ENCODE results near the gene CCDC174.

The CCDC174 gene

DNA sequence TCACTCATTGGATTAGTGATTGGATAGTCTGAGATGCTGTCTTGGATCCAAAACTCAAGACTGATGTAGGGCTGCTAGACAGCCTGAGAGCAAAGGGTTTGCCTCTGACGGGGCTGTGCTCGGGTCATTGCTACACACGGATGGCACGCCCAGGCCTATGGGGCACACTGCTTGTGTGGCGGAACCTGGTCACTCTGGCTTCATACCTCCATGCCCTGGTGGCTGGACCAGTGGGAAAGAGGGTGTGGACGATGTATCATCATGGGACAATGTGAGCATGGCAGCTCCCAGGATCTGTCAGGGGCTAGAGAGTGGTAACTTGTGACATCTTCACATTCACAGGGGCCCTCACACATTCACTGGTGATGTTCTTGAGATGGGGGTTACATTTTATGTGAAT lies 18.1 kb upstream of the CCDC174 start:
- TF ChIP-seq, protein P1, sequence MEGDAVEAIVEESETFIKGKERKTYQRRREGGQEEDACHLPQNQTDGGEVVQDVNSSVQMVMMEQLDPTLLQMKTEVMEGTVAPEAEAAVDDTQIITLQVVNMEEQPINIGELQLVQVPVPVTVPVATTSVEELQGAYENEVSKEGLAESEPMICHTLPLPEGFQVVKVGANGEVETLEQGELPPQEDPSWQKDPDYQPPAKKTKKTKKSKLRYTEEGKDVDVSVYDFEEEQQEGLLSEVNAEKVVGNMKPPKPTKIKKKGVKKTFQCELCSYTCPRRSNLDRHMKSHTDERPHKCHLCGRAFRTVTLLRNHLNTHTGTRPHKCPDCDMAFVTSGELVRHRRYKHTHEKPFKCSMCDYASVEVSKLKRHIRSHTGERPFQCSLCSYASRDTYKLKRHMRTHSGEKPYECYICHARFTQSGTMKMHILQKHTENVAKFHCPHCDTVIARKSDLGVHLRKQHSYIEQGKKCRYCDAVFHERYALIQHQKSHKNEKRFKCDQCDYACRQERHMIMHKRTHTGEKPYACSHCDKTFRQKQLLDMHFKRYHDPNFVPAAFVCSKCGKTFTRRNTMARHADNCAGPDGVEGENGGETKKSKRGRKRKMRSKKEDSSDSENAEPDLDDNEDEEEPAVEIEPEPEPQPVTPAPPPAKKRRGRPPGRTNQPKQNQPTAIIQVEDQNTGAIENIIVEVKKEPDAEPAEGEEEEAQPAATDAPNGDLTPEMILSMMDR (IDR thresholded peaks at IDR 0.05; ENCODE audit: extremely low read depth, missing control alignments), result no peak

DNA sequence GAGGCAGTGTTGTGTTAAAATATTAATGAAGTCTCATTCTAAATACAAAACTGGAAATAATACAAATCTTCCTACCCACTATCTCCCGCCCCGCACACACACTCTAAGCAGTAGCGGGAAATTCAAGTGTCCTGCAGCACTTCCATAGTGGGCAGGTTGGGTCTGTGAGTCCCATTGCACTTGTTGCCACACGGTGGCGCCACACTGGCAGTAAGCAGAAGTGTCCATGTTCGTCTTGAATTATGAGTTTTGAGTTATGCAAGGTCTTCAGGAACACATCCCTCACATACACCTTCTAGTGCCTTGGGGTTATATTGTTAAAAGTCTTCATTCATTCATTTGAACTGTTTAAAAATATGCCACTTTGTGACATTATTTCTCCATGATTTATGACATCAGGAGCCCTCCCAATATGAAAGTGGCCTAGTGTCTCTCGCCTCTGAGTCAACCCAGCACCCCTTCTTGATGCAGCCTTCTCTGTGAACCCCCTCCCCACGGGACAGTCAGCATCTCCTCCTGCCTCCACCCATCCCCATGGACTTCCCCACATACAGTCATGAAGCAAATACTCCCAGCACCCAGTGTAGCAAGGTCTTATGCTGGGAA lies 17.6 kb upstream of the CCDC174 start:
- DNase-seq (ENCODE audit: low spot score), result peak; percentile 66
- TF ChIP-seq, protein P1 (IDR thresholded peaks at IDR 0.05; ENCODE audit: extremely low read depth, missing control alignments), result peak; percentile 86

More for the DNA sequence above, 18.1 kb upstream of the CCDC174 start:
- DNase-seq (ENCODE audit: low spot score), result no peak

DNA sequence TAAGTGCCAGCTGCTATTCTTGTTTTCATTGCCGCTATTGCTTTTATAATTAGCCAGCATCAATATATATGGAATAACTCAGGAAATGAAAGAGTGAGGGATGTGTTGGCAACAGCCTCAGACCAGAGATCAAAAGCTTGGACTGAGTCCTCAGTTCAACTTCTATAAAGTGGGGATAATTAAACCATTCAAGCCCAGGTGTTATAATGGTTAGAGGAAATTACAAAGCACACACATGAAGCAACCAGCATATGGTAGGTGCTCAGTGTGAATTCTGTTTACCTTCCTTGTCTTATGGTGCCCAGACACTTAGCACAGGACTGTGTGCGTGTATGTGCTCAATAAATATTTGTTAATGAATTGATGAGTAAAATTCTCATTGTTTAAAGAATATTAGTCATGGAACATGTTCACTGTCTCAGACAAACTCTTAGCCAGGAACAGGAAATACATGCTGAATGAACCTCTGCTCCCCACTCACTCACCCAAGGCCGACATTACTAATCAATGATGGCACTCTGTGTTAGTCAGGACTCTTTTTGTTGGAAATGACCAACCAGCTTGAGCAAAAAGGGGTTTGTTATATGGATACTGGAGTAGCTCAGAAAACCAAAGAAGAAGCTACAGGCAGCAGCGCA lies 16.7 kb upstream of the CCDC174 start:
- TF ChIP-seq, protein P1 (IDR thresholded peaks at IDR 0.05; ENCODE audit: extremely low read depth, missing control alignments), result no peak
- no peak for DNase-seq (ENCODE audit: low spot score)

DNA sequence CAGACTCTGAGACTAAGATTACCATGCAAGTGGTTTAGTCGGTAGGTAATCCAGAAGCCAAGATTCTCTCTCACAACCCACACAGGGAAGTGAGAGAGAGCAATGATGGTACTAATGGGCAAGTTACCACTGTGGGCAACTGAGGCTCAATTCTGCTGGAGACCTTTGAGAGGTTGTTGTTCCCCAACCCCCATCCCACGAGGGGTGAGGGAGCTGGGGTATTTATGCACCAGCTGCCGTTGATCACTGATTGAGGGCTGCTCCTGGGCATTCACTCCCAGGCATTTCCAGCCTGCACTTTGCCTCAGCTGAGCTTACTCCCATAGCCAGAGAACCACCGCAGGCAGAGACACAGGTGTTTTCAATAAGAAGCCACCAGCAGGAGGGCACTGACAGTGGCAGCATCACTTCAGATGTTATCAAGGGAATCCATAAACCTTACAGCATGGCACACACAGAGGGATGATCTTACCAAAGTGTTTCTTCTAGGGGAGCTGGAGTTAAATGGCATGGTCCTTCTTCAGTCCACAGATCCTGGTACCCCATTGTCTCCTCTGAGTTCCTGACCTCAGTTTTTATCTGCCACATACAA lies 15.0 kb upstream of the CCDC174 start:
- TF ChIP-seq, protein P1 (IDR thresholded peaks at IDR 0.05; ENCODE audit: extremely low read depth, missing control alignments), result no peak
- DNase-seq (ENCODE audit: low spot score), result no peak

DNA sequence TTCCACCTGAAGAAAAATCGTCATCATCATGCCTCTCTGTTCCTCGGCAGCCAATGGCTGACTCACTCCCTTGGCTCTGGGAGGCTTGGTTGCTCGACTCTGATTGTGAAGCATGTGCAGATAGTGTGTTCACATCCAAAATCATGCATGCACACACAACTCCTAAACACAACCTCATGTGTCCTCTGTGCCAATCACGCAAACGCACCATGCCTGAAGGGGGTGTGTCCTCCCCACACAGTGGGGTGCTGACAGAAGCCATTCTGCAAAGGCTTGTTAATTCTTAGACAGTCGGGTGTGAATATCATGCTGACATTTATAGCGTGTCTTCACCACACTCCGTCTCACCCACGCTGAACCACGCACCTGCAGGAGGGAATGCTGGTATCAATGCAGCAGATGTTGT lies 11.4 kb upstream of the CCDC174 start:
- DNase-seq (ENCODE audit: low spot score), result no peak

DNA sequence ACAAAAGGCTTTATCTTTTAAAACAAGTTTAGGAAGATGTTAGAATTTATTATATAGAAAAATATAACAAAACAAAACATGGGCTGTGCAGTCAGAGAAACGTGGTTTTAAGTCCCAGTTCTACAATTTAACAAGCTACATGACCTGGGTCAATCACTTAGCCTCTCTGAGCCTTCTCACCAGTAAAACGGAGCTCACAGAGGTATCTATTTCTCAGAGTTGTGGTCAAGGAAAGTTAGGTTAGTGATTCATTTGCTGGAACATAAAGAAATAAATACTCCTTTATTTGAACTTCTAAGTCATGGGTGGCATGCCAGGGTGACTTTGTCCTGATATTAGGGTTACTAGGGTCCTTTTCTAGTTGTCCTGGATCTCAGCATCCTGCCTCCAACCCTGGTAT lies 10.8 kb upstream of the CCDC174 start:
- DNase-seq (ENCODE audit: low spot score), result no peak
- TF ChIP-seq, protein P1 (IDR thresholded peaks at IDR 0.05; ENCODE audit: extremely low read depth, missing control alignments), result no peak

More for the DNA sequence above, 11.4 kb upstream of the CCDC174 start:
- TF ChIP-seq, protein P1 (IDR thresholded peaks at IDR 0.05; ENCODE audit: extremely low read depth, missing control alignments), result no peak

DNA sequence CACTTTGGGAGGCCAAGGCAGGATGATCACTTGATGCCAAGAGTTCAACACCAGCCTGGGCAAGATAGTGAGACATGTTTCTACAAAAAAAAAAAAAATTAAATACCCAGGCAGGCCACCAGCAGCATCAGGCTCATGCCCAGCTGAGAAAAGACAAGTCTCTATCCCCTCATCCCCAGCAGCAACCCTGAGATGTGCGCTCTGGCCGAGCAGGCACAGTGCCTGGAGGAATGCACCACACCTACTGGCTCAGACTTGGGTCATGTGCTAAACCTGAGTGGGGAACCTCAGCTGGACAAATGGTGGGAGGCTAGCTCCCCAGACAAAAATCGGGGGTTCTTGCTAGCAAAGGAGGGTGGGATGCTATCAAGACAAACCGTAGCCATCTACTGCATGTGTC lies 10.2 kb upstream of the CCDC174 start:
- TF ChIP-seq, protein P1 (IDR thresholded peaks at IDR 0.05; ENCODE audit: extremely low read depth, missing control alignments), result no peak
- DNase-seq (ENCODE audit: low spot score), result no peak

Data from GM20000 (cell line).